Measurements from ENCODE around the gene PRPF6. TPM values are rescaled to one million over a fixed set of nuclear protein-coding genes. Genes with fewer than 3 reads are reported as not detected.
A peak's percentile ranks its signal among the peaks of the same experiment; 100 is the strongest.

PRPF6 gene
- total and polyA plus RNA-seq, 2 of the 13 experiments (the other 11 are each of a cell fraction or from before 2014, with no cell fraction given): 63.7 to 101 TPM

- TF ChIP-seq ZNF501 (CRISPR knock-in tag; IDR thresholded peaks at IDR 0.05): 0 out of 2 replicates have a peak, but pooled peaks have one; percentile 55
- TF ChIP-seq ZNF747 (CRISPR knock-in tag; IDR thresholded peaks at IDR 0.05; ENCODE audit: borderline replicate concordance): no peak
- TF ChIP-seq ZNF431 (CRISPR knock-in tag; IDR thresholded peaks at IDR 0.05; ENCODE audit: borderline replicate concordance, low read depth): no peak
- TF ChIP-seq NR2F6 (IDR thresholded peaks at IDR 0.05): peak; percentile 34; the same call in 1 of the 2 replicates
- TF ChIP-seq NR2F6 (CRISPR knock-in tag; IDR thresholded peaks at IDR 0.05): peak; percentile 39; the same call in 1 of the 2 replicates
- TF ChIP-seq ZNF768 (CRISPR knock-in tag; IDR thresholded peaks at IDR 0.05): 0 out of 2 replicates have a peak, but pooled peaks have one; percentile 14
- no peak for TF ChIP-seq CHD4 (IDR thresholded peaks at IDR 0.05; ENCODE audit: borderline replicate concordance, low read length)
Observed at GRCh38 chr20:64067005-64067632, 86.2 kb downstream of the PRPF6 start (continued).

DNA sequence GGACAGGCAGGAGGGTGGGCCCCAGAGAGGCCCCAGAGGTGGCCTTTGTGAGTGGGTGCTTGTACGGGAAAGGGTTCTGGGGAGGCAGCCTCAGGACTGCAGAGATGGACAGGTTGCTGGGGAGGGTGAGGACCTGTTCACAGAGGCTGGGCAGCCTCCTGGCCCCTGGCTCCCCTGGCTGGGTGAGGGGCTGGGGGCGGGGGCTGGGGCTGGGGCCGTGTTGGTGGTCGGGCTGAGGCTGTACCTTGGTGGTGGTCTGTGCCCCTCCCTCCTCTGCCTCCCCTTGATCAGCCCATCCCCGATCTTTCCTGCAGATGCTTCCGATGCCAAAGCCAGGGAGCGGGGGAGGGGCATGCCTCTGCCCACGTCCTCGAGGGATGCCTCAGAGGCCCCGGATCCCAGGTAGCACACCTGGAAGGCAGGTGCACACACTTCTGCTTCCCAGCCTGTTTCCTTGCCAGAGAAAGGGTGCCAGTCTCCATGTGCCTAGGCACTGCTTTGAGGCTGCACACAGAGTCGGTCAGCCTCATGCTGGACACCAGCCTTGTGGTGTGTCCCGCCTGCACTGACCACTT lies 86.9 kb downstream of the PRPF6 start:
- DNase-seq (ENCODE audit: low spot score): no peak
- H3K4me2 ChIP-seq (ENCODE audit: low read depth, low read length): no peak overlapping the region
- H4K20me1 ChIP-seq (ENCODE audit: insufficient read depth, low read length): peaks cover 4% of the 10 kb centered on the region; the same call in 1 of the 2 replicates
- POLR2A ChIA-PET: no interaction called here
- no peak for ATAC-seq
- WGBS (ENCODE audit: low lambda C conversion rate): 46% methylated on average over 7 of the region's 12 CpGs
- H3K36me3 ChIP-seq (replicated peaks in 1 of 2; ENCODE audit: control insufficient read depth in 1 of 2, insufficient read depth in 2 of 2, low read length in 2 of 2): no peaks in the 10 kb centered on the region
- no peak overlapping the region for H2AFZ ChIP-seq (ENCODE audit: low read length)
- no peak overlapping the region for H3K4me3 ChIP-seq (replicated peaks in 1 of 3; ENCODE audit: insufficient read depth in 1 of 3, low read depth in 2 of 3, low read length in 3 of 3)
- intact Hi-C loops (cut with micrococcal nuclease; ENCODE audit: unreplicated experiment) (loop anchor here (2.0 kb wide), 1 partner anchor 13 kb away; no protein-coding TSS in a partner anchor), in situ Hi-C loops (cut with HindIII; ENCODE audit: extremely low pct_ligation_motif_present, low pct_unique_long_range_greater_than_20kb) (no loop called here)
- no peak for FAIRE-seq
- H3K4me1 ChIP-seq (ENCODE audit: insufficient read depth, low read length): peaks cover 47% of the 10 kb centered on the region
- BruUV-seq (replicated peaks): no TSS peak
- no peak overlapping the region for H3K9ac ChIP-seq (ENCODE audit: insufficient read depth, low read depth, low read length)
- peaks cover 3 to 11% of the 10 kb centered on the region in 2 experiments; a peak in 2 of 5 replicates for H3K27me3 ChIP-seq (ENCODE audit: control insufficient read depth in 1 of 2, insufficient read depth in 2 of 2, low read length in 2 of 2)
- H3K9me3 ChIP-seq (ENCODE audit: low read length): no peaks in the 10 kb centered on the region
- no peaks in the 10 kb centered on the region for H3K79me2 ChIP-seq (ENCODE audit: insufficient read depth, low read length)
- CTCF ChIA-PET (ENCODE audit: low intra/inter-chr PET ratio, low total read pairs): no interaction called here
- H3K27ac ChIP-seq (ENCODE audit: extremely low read length, insufficient read depth, low read length): no peak overlapping the region
- TF ChIP-seq YEATS2 (CRISPR knock-in tag; IDR thresholded peaks at IDR 0.05; ENCODE audit: borderline replicate concordance) (no peak), ADNP (CRISPR knock-in tag; IDR thresholded peaks at IDR 0.05) (no peak), DRAP1 (CRISPR knock-in tag; IDR thresholded peaks at IDR 0.05) (no peak), ZNF281 (CRISPR knock-in tag; IDR thresholded peaks at IDR 0.05; ENCODE audit: borderline replicate concordance) (peak; percentile 66), NONO (IDR thresholded peaks at IDR 0.05) (no peak), NONO (CRISPR knock-in tag; conservative IDR thresholded peaks at IDR 0.05) (0 out of 2 replicates have a peak, but pooled peaks have one; percentile 54), BRCA1 (CRISPR knock-in tag; IDR thresholded peaks at IDR 0.05) (no peak), ZNF629 (CRISPR knock-in tag; conservative IDR thresholded peaks at IDR 0.05) (no peak), PAXIP1 (CRISPR knock-in tag; conservative IDR thresholded peaks at IDR 0.05) (no peak)

Measured in HepG2 (cell line).